ENCODE data around the gene DHRSX. TPM values are rescaled to one million over a fixed set of nuclear protein-coding genes. Genes with fewer than 3 reads are reported as not detected.

The DHRSX gene
- total and polyA plus RNA-seq, 9 of the 15 experiments (the other 6 are each of a cell fraction or from before 2014, with no cell fraction given) = 0.59 to 11.0 (median 6.2) TPM

DNA sequence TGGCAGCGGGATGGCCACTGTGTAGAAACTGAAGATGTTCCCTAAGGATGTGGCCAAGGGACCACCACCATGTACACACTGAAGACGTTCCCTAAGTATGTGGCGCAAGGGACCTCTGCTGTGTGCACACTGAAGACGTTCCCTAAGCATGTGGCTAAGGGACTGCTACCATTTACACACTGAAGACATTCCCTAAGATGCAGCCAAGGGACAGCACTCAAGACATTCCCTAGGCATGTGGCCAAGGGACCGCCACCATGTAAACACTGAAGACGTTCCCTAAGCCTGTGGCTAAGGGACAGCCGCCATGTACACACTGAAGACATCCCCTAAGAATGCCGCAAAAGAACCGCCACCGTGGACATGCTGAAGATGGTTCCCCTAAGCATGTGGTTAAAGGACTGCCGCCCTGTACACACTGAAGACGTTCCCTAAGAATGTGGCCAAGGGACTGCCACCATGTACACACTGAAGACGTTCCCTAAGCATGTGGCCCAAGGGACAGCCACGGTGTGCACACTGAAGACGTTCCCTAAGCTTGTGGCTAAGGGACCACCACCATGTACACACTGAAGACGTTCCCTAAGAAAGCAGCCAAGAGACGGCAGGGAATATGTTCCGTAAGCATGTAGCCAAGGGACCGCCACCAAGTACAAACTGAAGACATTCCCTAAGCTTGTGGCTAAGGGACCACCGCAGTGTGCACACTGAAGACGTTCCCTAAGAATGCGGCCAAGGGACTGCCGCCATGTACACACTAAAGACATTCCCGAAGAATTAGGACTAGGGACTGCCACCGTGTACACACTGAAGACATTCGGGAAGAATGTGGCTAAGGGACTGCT is 43.3 kb downstream of the DHRSX start (continued):
- TF ChIP-seq, protein P1, sequence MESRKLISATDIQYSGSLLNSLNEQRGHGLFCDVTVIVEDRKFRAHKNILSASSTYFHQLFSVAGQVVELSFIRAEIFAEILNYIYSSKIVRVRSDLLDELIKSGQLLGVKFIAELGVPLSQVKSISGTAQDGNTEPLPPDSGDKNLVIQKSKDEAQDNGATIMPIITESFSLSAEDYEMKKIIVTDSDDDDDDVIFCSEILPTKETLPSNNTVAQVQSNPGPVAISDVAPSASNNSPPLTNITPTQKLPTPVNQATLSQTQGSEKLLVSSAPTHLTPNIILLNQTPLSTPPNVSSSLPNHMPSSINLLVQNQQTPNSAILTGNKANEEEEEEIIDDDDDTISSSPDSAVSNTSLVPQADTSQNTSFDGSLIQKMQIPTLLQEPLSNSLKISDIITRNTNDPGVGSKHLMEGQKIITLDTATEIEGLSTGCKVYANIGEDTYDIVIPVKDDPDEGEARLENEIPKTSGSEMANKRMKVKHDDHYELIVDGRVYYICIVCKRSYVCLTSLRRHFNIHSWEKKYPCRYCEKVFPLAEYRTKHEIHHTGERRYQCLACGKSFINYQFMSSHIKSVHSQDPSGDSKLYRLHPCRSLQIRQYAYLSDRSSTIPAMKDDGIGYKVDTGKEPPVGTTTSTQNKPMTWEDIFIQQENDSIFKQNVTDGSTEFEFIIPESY (CRISPR knock-in tag; IDR thresholded peaks at IDR 0.05) = peak; percentile 65
- TF ChIP-seq CHD4 (IDR thresholded peaks at IDR 0.05; ENCODE audit: insufficient read depth, insufficient replicate concordance, low read depth, low read length, poor library complexity, severe bottlenecking) = peak; percentile 98
- TF ChIP-seq, protein P2, sequence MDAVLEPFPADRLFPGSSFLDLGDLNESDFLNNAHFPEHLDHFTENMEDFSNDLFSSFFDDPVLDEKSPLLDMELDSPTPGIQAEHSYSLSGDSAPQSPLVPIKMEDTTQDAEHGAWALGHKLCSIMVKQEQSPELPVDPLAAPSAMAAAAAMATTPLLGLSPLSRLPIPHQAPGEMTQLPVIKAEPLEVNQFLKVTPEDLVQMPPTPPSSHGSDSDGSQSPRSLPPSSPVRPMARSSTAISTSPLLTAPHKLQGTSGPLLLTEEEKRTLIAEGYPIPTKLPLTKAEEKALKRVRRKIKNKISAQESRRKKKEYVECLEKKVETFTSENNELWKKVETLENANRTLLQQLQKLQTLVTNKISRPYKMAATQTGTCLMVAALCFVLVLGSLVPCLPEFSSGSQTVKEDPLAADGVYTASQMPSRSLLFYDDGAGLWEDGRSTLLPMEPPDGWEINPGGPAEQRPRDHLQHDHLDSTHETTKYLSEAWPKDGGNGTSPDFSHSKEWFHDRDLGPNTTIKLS (IDR thresholded peaks at IDR 0.05; ENCODE audit: borderline replicate concordance, low read depth) = peak; percentile 68; the same call in 1 of the 2 replicates
- no peak for TF ChIP-seq ZNF165 (CRISPR knock-in tag; IDR thresholded peaks at IDR 0.05; ENCODE audit: borderline replicate concordance)
- TF ChIP-seq SMAD4 (CRISPR knock-in tag; conservative IDR thresholded peaks at IDR 0.05) = 0 out of 2 replicates have a peak, but pooled peaks have one; percentile 30
- peak; percentile 85; the same call in 1 of the 2 replicates for TF ChIP-seq LCOR (CRISPR knock-in tag; IDR thresholded peaks at IDR 0.05)
- TF ChIP-seq, protein P3, sequence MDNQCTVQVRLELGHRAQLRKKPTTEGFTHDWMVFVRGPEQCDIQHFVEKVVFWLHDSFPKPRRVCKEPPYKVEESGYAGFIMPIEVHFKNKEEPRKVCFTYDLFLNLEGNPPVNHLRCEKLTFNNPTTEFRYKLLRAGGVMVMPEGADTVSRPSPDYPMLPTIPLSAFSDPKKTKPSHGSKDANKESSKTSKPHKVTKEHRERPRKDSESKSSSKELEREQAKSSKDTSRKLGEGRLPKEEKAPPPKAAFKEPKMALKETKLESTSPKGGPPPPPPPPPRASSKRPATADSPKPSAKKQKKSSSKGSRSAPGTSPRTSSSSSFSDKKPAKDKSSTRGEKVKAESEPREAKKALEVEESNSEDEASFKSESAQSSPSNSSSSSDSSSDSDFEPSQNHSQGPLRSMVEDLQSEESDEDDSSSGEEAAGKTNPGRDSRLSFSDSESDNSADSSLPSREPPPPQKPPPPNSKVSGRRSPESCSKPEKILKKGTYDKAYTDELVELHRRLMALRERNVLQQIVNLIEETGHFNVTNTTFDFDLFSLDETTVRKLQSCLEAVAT (IDR thresholded peaks at IDR 0.05) = peak in 1 of 2 experiments; percentile 72; a peak in 3 of 4 replicates
- TF ChIP-seq KAT7 (CRISPR knock-in tag; IDR thresholded peaks at IDR 0.05; ENCODE audit: borderline replicate concordance) = peak; percentile 75; the same call in 1 of the 2 replicates
- TF ChIP-seq ARNT (IDR thresholded peaks at IDR 0.05) = peak; percentile 73 to 86
- TF ChIP-seq TSC22D4 (tag; IDR thresholded peaks at IDR 0.05) = no peak
- peak in 1 of 2 experiments; percentile 35; a peak in 2 of 4 replicates for TF ChIP-seq TBL1XR1 (IDR thresholded peaks at IDR 0.05; ENCODE audit: low read length in 2 of 2)
- TF ChIP-seq NFE2 (IDR thresholded peaks at IDR 0.05; ENCODE audit: low read depth) = peak; percentile 28; the same call in 1 of the 2 replicates
- peak in 1 of 2 experiments; percentile 47; a peak in 2 of 4 replicates for TF ChIP-seq RAD21 (CRISPR knock-in tag; conservative IDR thresholded peaks at IDR 0.05 in 1 of 2, IDR thresholded peaks at IDR 0.05 in 1 of 2)
- TF ChIP-seq FOXA3 (CRISPR knock-in tag; conservative IDR thresholded peaks at IDR 0.05 in 1 of 2, IDR thresholded peaks at IDR 0.05 in 1 of 2) = peak; percentile 82 to 96
- 0 out of 2 replicates have a peak, but pooled peaks have one; percentile 31 for TF ChIP-seq BHLHE40 (IDR thresholded peaks at IDR 0.05; ENCODE audit: low read length)
- TF ChIP-seq ZNF143 (CRISPR knock-in tag; IDR thresholded peaks at IDR 0.05) = no peak
